Hematopoietic multipotent progenitor cell treated with erythropoietin and hydrocortisone succinate and interleukin-3 and kit ligand, for 6 days (in vitro differentiated cells): ENCODE measurements around the gene MLN.
A peak's percentile ranks its signal among the peaks of the same experiment; 100 is the strongest.

ENCODE experiments used
- DNase-seq: peaks from one replicate; pipeline ENCODE4 v3.0.0-alpha.2; 2015

MLN gene

GRCh38 chr6:33771146-33772081 is 32.4 kb downstream of the MLN start:
- peak; percentile 82 for DNase-seq

- no peak for DNase-seq
These were observed 33.0 kb downstream of the MLN start for GRCh38 chr6:33770833-33771145.

GRCh38 chr6:33770124-33770832 is 33.5 kb downstream of the MLN start:
- DNase-seq: no peak

- DNase-seq: no peak
These were observed 34.5 kb downstream of the MLN start for GRCh38 chr6:33769248-33769821.

GRCh38 chr6:33768644-33769120 is 35.1 kb downstream of the MLN start:
- DNase-seq: peak; percentile 79

GRCh38 chr6:33766921-33767907 is 36.6 kb downstream of the MLN start:
- DNase-seq: no peak

GRCh38 chr6:33765368-33765767 is 38.4 kb downstream of the MLN start:
- no peak for DNase-seq

- DNase-seq: no peak
These were observed 39.8 kb downstream of the MLN start for GRCh38 chr6:33764036-33764435.

- DNase-seq: no peak
These were observed 40.3 kb downstream of the MLN start for GRCh38 chr6:33763483-33763882.

- no peak for DNase-seq
These were observed 41.1 kb downstream of the MLN start for GRCh38 chr6:33762713-33763112.

GRCh38 chr6:33761922-33762629 is 41.7 kb downstream of the MLN start:
- DNase-seq: peak; percentile 73

- DNase-seq: no peak
These were observed 42.3 kb downstream of the MLN start for GRCh38 chr6:33761581-33761921.

- no peak for DNase-seq
These were observed 43.7 kb downstream of the MLN start for GRCh38 chr6:33759887-33760629.

GRCh38 chr6:33758815-33759216 is 45.0 kb downstream of the MLN start:
- DNase-seq: no peak

- DNase-seq: no peak
These were observed 45.9 kb downstream of the MLN start for GRCh38 chr6:33757906-33758305.

- no peak for DNase-seq
These were observed 46.7 kb downstream of the MLN start for GRCh38 chr6:33757113-33757512.

- DNase-seq: no peak
These were observed 47.4 kb downstream of the MLN start for GRCh38 chr6:33756211-33756954.

- no peak for DNase-seq
These were observed 48.5 kb downstream of the MLN start for GRCh38 chr6:33755070-33755869.

- no peak for DNase-seq
These were observed 49.6 kb downstream of the MLN start for GRCh38 chr6:33754222-33754621.

- no peak for DNase-seq
These were observed 51.2 kb downstream of the MLN start for GRCh38 chr6:33752646-33753015.
